ENCODE data around the gene NOS1AP. TPM values are rescaled to one million over a fixed set of nuclear protein-coding genes. Genes with fewer than 3 reads are reported as not detected.

NOS1AP gene
- total and polyA plus RNA-seq, 9 of the 15 experiments (the other 6 are each of a cell fraction or from before 2014, with no cell fraction given) = 0.07 to 1.5 (median 0.22) TPM

DNA sequence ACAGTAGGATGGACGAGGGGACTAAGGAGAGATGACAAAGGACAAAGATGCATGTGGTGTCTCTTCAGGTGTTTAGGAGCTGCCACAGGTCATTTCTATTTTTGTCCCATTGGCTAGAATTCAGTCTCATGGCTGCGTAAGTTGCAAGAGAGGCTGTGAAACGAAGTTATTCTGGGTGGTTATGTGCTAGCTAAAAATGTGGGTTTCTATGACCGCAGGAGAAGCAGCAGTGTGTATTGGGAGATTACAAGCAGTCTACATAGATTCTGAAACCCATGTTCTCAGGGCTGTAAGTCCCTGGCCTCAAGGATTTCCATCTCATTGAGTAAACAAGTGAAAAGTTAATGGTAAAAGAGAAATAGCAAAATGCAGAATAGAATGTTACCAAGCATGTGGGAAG, 196.5 kb downstream of the NOS1AP start (continued):
- TF ChIP-seq CUX1 (CRISPR knock-in tag; IDR thresholded peaks at IDR 0.05) (no peak), TBL1XR1 (IDR thresholded peaks at IDR 0.05; ENCODE audit: low read length in 2 of 2) (no peak)

DNA sequence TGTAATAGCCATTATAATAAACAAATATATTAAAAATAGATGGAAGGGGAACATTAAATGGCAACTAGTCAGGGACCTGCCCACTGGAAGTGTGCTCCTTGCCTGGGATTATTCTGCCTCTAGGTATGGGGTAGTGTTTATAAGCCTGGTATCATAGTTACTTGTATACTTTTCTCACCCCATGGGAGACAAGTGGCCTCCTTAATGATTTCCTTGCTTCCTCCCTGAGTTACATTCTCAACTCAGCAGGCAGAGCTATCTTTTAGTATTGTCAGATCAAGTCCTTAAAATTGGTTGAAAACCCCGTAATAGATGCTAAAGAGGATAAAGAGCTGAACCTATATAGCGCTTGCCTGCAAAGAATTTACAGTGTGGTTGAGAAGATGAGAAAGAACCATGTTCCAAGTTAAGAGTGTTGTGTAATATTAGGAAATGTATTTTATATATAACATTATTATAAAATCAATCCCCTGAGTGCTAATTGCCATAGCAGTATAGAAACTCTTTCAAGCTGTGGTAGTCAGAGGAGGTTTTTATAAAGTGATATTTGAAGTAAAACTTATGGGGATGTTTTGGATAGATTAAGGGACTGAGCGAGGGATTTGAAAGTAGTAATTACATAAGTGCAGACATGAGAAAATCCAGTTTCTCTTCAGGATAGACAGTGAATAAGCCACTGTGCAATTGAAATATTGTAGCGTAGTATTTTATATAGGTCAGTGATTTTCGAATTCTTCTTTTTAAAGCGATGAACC, 200.7 kb downstream of the NOS1AP start:
- 24% methylated on average over 6 of the region's 6 CpGs for WGBS (ENCODE audit: insufficient coverage, low coverage, missing lambda C conversion rate)
- H3K4me2 ChIP-seq (ENCODE audit: insufficient read depth, low read length) = no peak overlapping the region
- intact Hi-C loops (cut with micrococcal nuclease) = loop anchor here (10.0 kb wide), 1 partner anchor 355 kb away; no protein-coding TSS in a partner anchor
- H3K4me3 ChIP-seq = no peak overlapping the region
- H2AFZ ChIP-seq (ENCODE audit: low read depth, low read length) = no peak overlapping the region
- no peaks in the 10 kb centered on the region for H4K20me1 ChIP-seq (replicated peaks; ENCODE audit: control insufficient read depth, insufficient read depth, low read length)
- no peak for DNase-seq (ENCODE audit: extremely low read depth in 1 of 4, low spot score in 3 of 4)
- H3K27me3 ChIP-seq (ENCODE audit: control insufficient read depth in 2 of 2, insufficient read depth in 2 of 2, low read length in 2 of 2) = peaks cover 0 to 3% of the 10 kb centered on the region in 2 experiments; a peak in 1 of 5 replicates
- POLR2A ChIA-PET = interaction anchor here (1.0 kb wide), 1 partner anchor 16 kb away, joined by 3 read pairs; no protein-coding TSS in a partner anchor
- no peak for ATAC-seq
- in situ Hi-C loops (cut with MboI) = loop anchor here (5.0 kb wide), 1 partner anchor 208 kb away; no protein-coding TSS in a partner anchor
- no peak for FAIRE-seq
- peaks cover 0 to 9% of the 10 kb centered on the region in 2 experiments; a peak in 2 of 5 replicates for H3K4me1 ChIP-seq (replicated peaks in 1 of 2; ENCODE audit: control insufficient read depth in 2 of 2, insufficient read depth in 2 of 2, low read length in 2 of 2)
- no peaks in the 10 kb centered on the region for H3K9me3 ChIP-seq (replicated peaks; ENCODE audit: control insufficient read depth, insufficient read depth, low read depth, low read length)
- no peaks in the 10 kb centered on the region for H3K79me2 ChIP-seq (ENCODE audit: control insufficient read depth, insufficient read depth, low read length)
- CTCF ChIA-PET (ENCODE audit: low intra/inter-chr PET ratio) = no interaction called here
- no TSS peak for BruUV-seq (replicated peaks)
- no peaks in the 10 kb centered on the region for H3K9me1 ChIP-seq (ENCODE audit: control insufficient read depth, insufficient read depth, low read length)
- H3K9ac ChIP-seq (ENCODE audit: insufficient read depth in 1 of 2, low read depth in 2 of 2, low read length in 2 of 2) = no peak overlapping the region
- no peaks in the 10 kb centered on the region for H3K36me3 ChIP-seq (ENCODE audit: control insufficient read depth, insufficient read depth, low read length)
- no peak overlapping the region for H3K27ac ChIP-seq (ENCODE audit: extremely low read depth, low read depth, low read length)
- TF ChIP-seq ZBTB34 (CRISPR knock-in tag; IDR thresholded peaks at IDR 0.05) (no peak), ZNF76 (CRISPR knock-in tag; IDR thresholded peaks at IDR 0.05; ENCODE audit: borderline replicate concordance) (no peak), KLF16 (IDR thresholded peaks at IDR 0.05) (no peak), SMAD3 (CRISPR knock-in tag; conservative IDR thresholded peaks at IDR 0.05) (no peak), RB1 (IDR thresholded peaks at IDR 0.05; ENCODE audit: low read depth) (no peak), ARID1B (IDR thresholded peaks at IDR 0.05) (no peak), TAF15 (IDR thresholded peaks at IDR 0.05; ENCODE audit: low read depth, low read length) (no peak), PYGO2 (tag; IDR thresholded peaks at IDR 0.05) (no peak), FOXA1 (IDR thresholded peaks at IDR 0.05; ENCODE audit: borderline replicate concordance) (no peak)
